Activated CD4-positive, alpha-beta T cell treated with anti-CD3 and anti-CD28 coated beads, Interleukin-2, amount 50 U/mL, for 4 hours (primary cell): ENCODE measurements around the gene TFF2.

ENCODE experiments used
- DNase-seq, 2 experiments: peaks; one replicate each; pipeline ENCODE4 v3.0.0-alpha.2; 2020

The TFF2 gene

GRCh38 chr21:42365770-42366169, 15.0 kb upstream of the TFF2 start:
- no peak for DNase-seq

GRCh38 chr21:42364304-42364865, 13.6 kb upstream of the TFF2 start:
- no peak for DNase-seq

GRCh38 chr21:42363312-42363711, 12.5 kb upstream of the TFF2 start:
- no peak for DNase-seq

- DNase-seq = no peak
Measured at GRCh38 chr21:42362700-42363099, 11.9 kb upstream of the TFF2 start.

GRCh38 chr21:42362198-42362597, 11.4 kb upstream of the TFF2 start:
- no peak for DNase-seq

GRCh38 chr21:42361286-42361685, 10.5 kb upstream of the TFF2 start:
- DNase-seq = no peak

- no peak for DNase-seq
Measured at GRCh38 chr21:42360317-42360716, 9.5 kb upstream of the TFF2 start.

GRCh38 chr21:42358937-42359336, 8.1 kb upstream of the TFF2 start:
- no peak for DNase-seq

GRCh38 chr21:42358261-42358660, 7.5 kb upstream of the TFF2 start:
- no peak for DNase-seq

GRCh38 chr21:42357307-42357706, 6.5 kb upstream of the TFF2 start:
- DNase-seq = no peak

GRCh38 chr21:42356650-42357049, 5.9 kb upstream of the TFF2 start:
- no peak for DNase-seq

GRCh38 chr21:42356046-42356445, 5.3 kb upstream of the TFF2 start:
- DNase-seq = no peak

- DNase-seq = no peak
Measured at GRCh38 chr21:42353623-42354022, 2.8 kb upstream of the TFF2 start.

- DNase-seq = no peak
Measured at GRCh38 chr21:42352441-42353095, 1.8 kb upstream of the TFF2 start.

- no peak for DNase-seq
Measured at GRCh38 chr21:42351626-42352440, 1.0 kb upstream of the TFF2 start.

GRCh38 chr21:42350318-42350910, 380 bp downstream of the TFF2 start:
- DNase-seq = no peak

- no peak for DNase-seq
Measured at GRCh38 chr21:42349420-42350317, 1.1 kb downstream of the TFF2 start.

- no peak for DNase-seq
Measured at GRCh38 chr21:42348762-42349161, 2.0 kb downstream of the TFF2 start.

- no peak for DNase-seq
Measured at GRCh38 chr21:42347601-42348327, 3.0 kb downstream of the TFF2 start.

- DNase-seq = no peak
Measured at GRCh38 chr21:42346866-42347600, 3.8 kb downstream of the TFF2 start.

GRCh38 chr21:42346441-42346840, 4.4 kb downstream of the TFF2 start:
- no peak for DNase-seq
